Measurements from ENCODE around the gene NTRK1. TPM values are rescaled to one million over a fixed set of nuclear protein-coding genes. Genes with fewer than 3 reads are reported as not detected.

NTRK1 gene
- total RNA-seq, 1 experiment from 2014 or later: 0.53 TPM

DNA sequence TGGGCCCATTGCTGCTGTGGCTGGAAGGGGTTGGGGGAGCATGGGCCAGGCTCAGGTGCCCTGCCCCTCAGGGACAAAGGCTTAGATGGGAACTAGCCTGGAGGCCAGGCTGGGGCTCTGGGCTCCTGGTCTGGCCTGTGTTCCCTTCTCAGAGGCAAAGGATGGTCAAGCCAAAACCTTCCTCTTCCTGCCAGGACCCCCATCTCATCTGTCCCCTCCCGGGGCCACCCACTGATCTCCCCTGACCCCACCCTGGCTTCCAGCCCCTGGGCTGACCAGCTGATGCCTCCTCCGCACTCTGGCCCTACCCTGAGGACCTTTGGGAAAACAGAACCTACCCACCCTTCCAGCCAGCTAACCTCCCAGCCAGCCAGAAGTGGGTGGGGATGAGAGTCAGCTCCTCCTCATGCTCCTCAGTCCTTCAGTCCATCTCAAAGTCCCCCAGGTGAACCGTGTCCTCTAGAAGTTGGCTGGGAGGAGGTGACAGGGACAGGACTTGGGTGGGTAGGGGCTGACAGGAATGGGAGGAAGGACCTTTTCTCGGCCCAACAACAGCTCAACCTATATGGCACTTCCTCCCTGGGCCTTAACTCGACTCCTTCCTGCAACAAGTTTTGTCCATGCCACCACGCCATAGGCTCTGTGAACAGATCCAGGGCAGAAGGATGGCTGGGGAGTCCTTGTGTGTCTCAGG, 40.4 kb downstream of the NTRK1 start:
- DNase-seq (ENCODE audit: low read depth, low spot score): no peak
- in situ Hi-C loops (cut with HindIII; ENCODE audit: low pct_unique_long_range_greater_than_20kb, low sequenced_read_pairs): no loop called here

DNA sequence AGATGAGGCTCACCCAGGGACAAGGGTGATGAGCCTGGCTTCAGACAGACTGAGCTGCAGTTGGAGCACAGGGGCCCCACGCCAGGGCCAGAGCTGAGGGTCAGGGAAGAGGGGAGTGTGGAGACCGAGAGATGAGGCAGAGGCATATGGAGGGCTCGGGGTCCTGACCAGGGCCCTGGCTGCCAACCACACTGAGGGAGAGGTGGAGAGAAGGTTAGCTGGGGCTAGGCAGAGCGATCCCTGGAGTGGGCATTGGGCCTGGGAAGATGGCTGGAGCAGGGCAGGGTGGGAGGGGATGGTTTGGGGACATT, 40.9 kb downstream of the NTRK1 start:
- in situ Hi-C loops (cut with HindIII; ENCODE audit: low pct_unique_long_range_greater_than_20kb, low sequenced_read_pairs): no loop called here

DNA sequence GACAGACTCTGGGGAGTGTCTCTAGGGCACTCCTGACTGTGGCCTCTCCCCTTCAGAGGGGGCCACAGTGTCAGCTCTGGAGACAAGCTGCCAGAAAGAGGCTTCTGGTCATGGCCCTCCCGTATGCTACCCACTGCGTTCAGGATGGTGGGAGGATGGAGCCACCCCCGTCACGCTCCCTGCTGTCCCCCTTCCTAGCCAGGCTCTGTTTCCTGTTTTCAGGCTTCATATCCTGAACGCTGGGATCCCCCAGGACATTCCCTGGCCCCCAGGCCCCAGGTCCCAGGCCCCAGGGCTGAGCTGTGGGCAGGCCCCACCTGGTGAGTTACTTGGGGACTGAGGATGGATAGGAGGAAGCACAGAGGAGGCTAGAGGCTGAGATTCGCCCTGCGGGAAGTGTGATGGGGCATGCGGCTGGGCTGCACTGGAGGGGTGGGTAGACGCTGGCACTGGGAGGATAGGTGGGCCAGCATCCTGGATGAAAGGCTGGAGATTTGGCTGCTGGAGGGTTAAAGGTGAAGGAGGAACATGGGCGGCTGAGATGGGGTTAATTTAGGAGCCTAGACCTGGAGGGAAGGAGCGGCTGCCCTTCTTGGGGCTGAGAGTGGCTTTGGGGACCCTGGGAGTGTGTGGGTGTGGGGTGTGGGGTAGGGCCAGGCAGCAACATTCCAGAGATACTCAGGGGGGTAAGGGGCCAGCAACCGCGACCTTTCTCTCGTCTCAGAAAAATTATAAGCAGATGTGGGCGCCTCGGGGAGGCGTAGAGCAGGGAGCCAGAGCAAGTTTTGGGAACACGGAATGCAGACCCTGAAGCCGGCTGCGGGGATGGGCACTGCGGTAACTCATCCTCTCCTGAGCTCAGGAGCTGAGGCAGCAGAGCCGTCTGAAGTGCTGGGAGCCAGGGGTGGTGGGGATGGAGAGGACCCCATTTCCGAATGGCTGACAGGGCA, 41.6 kb downstream of the NTRK1 start:
- in situ Hi-C loops (cut with HindIII; ENCODE audit: low pct_unique_long_range_greater_than_20kb, low sequenced_read_pairs): no loop called here
- DNase-seq (ENCODE audit: low read depth, low spot score): no peak

More for the DNA sequence above, 40.9 kb downstream of the NTRK1 start:
- no peak for DNase-seq (ENCODE audit: low read depth, low spot score)

DNA sequence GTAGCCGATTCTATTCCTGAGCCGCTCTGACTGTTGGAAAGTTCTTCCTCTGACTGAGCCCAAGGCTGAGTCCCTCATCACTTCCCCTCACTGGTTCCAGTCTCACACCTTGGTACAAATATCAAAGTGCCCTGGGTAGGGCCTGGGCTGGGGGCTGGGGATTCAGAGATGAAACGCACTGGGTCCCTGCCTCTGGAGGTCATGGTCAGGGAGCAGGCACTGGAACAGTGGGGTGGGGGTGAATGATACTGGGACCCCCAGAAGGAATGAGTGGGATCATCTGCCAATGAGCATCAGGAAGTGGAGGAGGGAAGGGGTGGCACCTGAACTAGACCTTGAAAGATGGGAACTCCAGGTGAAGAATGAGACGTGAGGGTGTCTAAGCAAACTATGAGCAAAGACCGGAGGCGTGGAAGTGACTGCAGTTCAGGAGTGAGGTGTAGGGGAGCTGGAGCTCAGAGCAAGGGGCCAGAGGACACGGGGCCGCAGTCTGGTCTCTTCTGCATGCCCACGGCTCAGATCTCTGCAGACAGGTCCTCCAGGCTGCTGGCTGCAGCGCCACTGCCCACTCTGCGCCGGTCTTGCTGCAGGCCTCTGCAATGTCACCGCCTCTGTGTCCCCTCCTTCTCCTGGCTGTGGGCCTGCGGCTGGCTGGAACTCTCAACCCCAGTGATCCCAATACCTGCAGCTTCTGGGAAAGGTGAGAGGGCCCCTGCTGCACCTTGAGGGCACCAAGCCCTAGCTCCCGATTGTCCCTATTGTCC, 42.8 kb downstream of the NTRK1 start:
- DNase-seq (ENCODE audit: low read depth, low spot score): no peak
- in situ Hi-C loops (cut with HindIII; ENCODE audit: low pct_unique_long_range_greater_than_20kb, low sequenced_read_pairs): no loop called here

DNA sequence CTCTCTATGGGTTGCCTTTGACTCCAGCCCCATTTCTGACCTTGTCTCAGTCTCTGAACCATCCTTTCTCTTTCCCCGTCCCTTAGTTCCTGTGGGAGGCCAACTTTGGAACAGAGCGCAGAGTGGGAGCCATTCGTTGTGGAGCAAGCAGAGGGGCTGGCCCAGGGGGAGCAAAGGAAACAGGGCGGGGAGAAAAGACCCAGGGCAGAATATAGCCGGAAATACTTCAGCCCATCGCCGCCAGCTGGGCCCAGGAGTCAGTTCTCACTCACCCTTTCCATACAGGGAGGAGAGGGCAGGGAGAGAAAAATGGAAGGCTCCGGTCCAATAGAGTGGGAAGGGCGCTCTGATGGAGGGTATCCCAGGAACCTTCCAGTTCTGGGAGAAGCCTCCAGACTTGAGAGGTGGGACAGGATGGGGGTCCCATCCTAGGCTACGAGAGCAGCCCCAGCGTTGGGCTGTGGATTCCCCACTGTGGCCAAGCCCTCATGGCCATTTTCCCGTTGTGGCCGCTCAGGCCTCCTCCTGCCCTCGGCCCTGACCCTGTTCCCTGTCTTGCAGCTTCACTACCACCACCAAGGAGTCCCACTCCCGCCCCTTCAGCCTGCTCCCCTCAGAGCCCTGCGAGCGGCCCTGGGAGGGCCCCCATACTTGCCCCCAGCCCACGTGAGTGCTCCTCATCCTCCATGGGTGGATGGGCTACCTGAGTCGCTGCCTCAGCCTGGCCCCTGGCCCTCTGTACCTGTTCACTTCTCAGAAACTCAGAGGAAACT, 43.7 kb downstream of the NTRK1 start:
- in situ Hi-C loops (cut with HindIII; ENCODE audit: low pct_unique_long_range_greater_than_20kb, low sequenced_read_pairs): no loop called here
- DNase-seq (ENCODE audit: low read depth, low spot score): no peak

DNA sequence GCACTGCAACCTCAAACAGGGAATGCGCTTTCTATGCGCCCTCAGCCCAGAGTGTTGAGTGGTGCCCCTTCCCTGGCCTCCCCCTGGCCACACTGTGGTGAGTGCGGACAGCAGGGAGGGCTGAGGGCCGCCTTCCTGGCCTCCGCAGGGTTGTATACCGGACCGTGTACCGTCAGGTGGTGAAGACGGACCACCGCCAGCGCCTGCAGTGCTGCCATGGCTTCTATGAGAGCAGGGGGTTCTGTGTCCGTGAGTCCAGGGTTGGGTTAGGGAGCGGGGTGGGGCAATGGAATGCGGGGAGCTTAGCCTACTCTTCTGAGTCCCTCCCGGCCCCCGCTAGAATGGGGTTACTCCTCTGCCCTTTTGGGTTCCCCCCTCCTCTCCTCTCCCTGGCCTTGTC, 44.5 kb downstream of the NTRK1 start:
- no peak for DNase-seq (ENCODE audit: low read depth, low spot score)
- in situ Hi-C loops (cut with HindIII; ENCODE audit: low pct_unique_long_range_greater_than_20kb, low sequenced_read_pairs): no loop called here

DNA sequence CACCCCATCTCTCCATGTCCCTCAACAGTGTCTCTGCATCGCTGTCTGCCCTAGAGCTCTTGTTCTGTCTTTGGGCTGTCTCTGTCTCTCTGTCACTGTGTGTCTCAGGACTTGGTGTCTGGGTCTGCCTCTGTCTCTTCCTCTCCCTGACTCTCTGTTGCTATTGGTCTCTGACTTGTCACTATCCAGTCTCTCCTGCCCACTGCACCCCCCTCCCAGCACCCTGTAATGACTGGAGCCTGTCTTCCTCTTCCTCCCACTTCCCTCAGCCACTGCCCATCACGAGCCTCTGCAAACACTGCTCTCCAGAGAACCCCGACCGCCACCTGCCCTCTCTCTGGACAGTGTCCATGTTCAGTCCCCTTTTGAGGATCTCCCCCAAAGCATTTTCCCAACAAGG, 45.0 kb downstream of the NTRK1 start:
- in situ Hi-C loops (cut with HindIII; ENCODE audit: low pct_unique_long_range_greater_than_20kb, low sequenced_read_pairs): no loop called here
- DNase-seq (ENCODE audit: low read depth, low spot score): no peak

DNA sequence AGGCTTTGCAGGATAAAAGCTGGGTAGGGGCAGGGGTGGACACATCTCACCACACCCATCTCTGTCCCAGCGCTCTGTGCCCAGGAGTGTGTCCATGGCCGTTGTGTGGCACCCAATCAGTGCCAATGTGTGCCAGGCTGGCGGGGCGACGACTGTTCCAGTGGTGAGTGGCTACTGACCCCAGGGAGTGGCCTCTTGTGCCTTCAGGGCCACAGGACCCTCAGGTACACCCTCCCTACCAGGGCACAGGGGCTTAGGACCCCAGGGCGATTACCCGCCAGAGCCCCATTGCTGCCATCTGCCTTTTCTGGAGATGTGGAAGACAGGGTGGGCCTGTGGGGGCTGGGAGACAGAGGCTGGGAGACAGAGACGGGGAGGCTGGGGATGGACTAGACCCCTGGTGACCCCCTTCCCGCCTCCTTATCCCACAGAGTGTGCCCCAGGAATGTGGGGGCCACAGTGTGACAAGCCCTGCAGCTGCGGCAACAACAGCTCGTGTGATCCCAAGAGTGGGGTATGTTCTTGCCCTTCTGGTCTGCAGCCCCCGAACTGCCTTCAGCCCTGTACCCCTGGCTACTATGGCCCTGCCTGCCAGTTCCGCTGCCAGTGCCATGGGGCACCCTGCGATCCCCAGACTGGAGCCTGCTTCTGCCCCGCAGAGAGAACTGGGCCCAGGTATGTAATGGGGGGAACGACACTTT, 45.7 kb downstream of the NTRK1 start:
- no peak for DNase-seq (ENCODE audit: low read depth, low spot score)
- in situ Hi-C loops (cut with HindIII; ENCODE audit: low pct_unique_long_range_greater_than_20kb, low sequenced_read_pairs): no loop called here

DNA sequence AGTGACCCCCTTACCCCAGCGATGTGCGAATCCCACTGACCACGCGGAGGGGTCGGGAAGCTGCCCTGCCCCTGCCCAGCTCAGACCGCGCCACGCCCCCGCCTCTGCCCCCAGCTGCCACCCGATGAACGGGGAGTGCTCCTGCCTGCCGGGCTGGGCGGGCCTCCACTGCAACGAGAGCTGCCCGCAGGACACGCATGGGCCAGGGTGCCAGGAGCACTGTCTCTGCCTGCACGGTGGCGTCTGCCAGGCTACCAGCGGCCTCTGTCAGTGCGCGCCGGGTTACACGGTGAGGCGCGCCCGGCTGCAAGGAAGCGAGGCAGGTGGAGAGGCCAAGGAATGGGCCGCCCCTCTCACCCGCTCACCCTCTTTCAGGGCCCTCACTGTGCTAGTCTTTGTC, 47.9 kb downstream of the NTRK1 start:
- in situ Hi-C loops (cut with HindIII; ENCODE audit: low pct_unique_long_range_greater_than_20kb, low sequenced_read_pairs): no loop called here
- no peak for DNase-seq (ENCODE audit: low read depth, low spot score)

DNA sequence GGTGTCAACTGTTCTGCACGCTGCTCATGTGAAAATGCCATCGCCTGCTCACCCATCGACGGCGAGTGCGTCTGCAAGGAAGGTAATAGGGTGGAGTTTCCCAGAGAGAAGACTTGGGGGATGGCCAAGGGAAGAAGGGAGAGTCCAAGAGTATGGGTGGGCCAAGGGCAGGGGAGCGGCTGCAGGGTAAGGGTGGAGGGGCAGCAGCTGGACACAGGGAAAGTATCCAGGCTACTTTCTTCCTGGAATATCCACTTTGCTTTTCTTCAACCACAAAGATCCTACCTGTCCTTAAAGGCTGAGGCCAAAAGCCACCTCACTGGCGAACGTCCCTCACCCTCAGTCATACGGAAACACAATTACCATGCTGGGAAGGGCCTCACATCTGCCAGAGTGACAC, 48.3 kb downstream of the NTRK1 start:
- no peak for DNase-seq (ENCODE audit: low read depth, low spot score)

DNA sequence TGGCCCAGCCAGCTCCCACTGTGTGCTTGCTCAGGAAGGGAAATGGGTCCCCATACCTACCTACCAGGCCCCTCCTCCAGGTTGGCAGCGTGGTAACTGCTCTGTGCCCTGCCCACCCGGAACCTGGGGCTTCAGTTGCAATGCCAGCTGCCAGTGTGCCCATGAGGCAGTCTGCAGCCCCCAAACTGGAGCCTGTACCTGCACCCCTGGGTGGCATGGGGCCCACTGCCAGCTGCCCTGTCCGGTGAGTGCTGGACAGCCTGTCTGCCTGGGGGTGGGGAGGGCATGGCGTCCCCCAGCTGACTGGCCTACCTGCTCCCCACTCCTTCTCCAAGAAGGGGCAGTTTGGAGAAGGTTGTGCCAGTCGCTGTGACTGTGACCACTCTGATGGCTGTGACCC, 49.0 kb downstream of the NTRK1 start:
- DNase-seq (ENCODE audit: low read depth, low spot score): no peak
- in situ Hi-C loops (cut with HindIII; ENCODE audit: low pct_unique_long_range_greater_than_20kb, low sequenced_read_pairs): no loop called here

More for the DNA sequence above, 48.3 kb downstream of the NTRK1 start:
- in situ Hi-C loops (cut with HindIII; ENCODE audit: low pct_unique_long_range_greater_than_20kb, low sequenced_read_pairs): no loop called here

DNA sequence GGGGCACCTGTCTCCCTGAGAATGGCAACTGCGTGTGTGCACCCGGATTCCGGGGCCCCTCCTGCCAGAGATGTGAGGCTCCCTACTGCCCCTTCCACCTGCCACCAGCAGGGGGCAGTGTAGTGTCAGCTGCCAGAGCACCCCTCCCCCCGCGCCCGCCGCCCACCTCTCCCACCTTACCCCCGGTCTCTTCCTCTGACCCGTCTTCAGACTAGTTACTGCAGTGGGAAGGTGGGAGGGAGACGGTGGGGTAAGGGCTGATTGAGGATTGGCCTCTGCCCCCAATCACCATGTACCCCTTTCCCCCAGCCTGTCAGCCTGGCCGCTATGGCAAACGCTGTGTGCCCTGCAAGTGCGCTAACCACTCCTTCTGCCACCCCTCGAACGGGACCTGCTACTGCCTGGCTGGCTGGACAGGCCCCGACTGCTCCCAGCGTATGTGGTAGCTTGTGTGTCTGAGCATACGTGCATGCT, 49.7 kb downstream of the NTRK1 start:
- DNase-seq (ENCODE audit: low read depth, low spot score): peak; percentile 44
- in situ Hi-C loops (cut with HindIII; ENCODE audit: low pct_unique_long_range_greater_than_20kb, low sequenced_read_pairs): no loop called here

DNA sequence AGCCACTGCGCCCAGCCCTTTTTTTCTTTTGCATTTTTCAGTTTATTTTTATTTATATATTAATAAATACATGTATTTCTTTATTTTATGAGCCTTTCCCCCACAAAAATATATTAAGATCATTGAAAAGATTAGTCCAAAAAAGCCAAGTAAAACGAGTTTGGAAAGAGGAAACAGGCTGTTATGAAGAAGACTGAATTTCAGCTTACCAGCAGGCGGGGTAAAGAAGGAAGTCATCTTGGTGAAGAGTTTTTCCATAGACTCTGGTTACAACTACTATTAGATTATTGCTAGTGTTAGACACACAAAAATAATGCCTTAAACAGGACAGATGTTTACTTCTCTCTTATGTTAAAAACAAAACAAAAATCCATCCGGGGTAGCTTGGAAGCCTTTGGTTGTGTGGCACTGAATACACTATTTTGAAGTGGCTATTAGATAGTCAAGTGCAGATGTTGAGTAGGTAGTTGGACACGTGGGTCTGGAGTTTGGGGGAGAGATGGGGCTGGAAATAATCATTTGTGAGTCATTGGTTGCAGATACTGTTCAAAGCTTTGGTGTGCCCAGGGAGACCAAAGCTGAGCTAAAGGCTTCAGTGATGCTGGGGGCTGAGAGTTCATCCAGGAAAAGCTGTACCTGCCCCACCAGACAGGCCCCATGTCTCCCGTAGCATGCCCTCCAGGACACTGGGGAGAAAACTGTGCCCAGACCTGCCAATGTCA, 51.1 kb downstream of the NTRK1 start:
- in situ Hi-C loops (cut with HindIII; ENCODE audit: low pct_unique_long_range_greater_than_20kb, low sequenced_read_pairs): no loop called here
- no peak for DNase-seq (ENCODE audit: low read depth, low spot score)

DNA sequence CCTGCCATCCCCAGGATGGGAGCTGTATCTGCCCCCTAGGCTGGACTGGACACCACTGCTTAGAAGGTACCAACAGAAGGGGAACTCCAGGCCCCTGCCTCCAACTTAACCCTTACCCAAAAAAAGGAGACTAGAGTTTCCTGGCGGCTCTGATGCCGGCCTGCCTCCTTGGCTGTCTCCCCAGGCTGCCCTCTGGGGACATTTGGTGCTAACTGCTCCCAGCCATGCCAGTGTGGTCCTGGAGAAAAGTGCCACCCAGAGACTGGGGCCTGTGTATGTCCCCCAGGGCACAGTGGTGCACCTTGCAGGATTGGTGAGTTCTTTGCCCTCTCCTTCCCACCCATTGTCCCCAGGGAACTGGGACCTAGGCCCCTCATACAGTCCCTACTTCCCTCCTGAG, 51.6 kb downstream of the NTRK1 start:
- no peak for DNase-seq (ENCODE audit: low read depth, low spot score)
- in situ Hi-C loops (cut with HindIII; ENCODE audit: low pct_unique_long_range_greater_than_20kb, low sequenced_read_pairs): no loop called here

DNA sequence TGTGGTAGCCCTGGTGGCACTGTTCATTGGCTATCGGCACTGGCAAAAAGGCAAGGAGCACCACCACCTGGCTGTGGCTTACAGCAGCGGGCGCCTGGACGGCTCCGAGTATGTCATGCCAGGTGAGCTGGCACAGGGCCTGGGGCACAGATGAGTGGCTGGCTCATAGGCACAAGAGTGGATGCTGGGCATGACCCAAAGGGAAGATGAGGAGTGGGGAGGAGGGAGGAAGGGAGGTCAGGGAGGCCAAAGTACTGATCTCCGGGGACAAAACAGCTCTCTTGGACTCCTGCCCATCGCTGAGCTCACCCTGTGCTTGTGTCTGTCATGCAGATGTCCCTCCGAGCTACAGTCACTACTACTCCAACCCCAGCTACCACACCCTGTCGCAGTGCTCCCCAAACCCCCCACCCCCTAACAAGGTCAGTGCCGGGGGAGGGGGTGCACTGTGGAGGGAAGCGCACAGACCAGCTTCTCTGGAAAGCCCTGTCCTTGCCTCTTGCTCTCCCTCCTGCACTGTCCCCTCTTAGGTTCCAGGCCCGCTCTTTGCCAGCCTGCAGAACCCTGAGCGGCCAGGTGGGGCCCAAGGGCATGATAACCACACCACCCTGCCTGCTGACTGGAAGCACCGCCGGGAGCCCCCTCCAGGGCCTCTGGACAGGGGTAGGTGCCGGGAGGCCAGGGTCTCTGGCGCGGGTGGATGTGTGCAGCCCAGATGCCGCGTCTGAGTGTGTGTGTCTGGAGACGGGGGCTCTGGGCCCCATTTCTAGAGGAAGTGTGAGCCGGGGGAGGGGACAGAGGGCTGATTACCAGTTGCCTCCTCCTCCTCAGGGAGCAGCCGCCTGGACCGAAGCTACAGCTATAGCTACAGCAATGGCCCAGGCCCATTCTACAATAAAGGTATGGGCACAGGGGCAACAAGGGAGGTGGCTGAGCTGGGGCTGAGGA, 52.5 kb downstream of the NTRK1 start:
- in situ Hi-C loops (cut with HindIII; ENCODE audit: low pct_unique_long_range_greater_than_20kb, low sequenced_read_pairs): no loop called here
- DNase-seq (ENCODE audit: low read depth, low spot score): no peak
